Measurements from ENCODE around the gene LYZL6.
"Not testable (repeated sequence)": the region's sequence is repeated elsewhere in the genome, so short reads cannot be mapped to it uniquely, and the experiment has no call there.

Gene LYZL6

GRCh38 chr17:35906191-35906925 lies 37.2 kb downstream of the LYZL6 start:
- DNase-seq, result no peak

GRCh38 chr17:35903451-35903850 lies 40.1 kb downstream of the LYZL6 start:
- DNase-seq, result no peak

DNA sequence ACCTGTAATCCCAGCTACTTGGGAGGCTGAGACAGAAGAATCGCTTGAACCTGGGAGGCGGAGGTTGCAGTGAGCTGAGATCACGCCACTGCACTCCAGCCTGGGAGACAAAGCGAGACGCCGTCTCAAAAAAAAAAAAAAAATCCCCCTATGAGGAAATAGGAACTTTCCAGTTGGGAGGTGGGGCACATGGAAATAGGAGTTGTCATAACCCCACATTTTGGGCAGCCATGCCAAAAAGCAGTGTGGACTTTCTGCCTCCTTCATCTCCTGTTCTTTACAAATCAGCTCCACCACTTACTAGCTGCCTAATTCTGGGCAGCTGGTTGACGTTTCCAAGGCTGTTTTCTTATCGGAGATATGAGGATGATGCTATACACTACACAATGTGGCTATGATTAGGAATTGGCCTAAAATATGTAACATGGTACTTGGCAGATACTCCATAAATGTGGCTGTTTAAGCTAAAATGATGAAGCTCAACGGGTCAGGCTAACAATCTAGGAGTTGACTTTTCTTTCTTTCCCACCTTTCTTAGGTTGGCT lies 41.8 kb downstream of the LYZL6 start:
- no peak for DNase-seq

DNA sequence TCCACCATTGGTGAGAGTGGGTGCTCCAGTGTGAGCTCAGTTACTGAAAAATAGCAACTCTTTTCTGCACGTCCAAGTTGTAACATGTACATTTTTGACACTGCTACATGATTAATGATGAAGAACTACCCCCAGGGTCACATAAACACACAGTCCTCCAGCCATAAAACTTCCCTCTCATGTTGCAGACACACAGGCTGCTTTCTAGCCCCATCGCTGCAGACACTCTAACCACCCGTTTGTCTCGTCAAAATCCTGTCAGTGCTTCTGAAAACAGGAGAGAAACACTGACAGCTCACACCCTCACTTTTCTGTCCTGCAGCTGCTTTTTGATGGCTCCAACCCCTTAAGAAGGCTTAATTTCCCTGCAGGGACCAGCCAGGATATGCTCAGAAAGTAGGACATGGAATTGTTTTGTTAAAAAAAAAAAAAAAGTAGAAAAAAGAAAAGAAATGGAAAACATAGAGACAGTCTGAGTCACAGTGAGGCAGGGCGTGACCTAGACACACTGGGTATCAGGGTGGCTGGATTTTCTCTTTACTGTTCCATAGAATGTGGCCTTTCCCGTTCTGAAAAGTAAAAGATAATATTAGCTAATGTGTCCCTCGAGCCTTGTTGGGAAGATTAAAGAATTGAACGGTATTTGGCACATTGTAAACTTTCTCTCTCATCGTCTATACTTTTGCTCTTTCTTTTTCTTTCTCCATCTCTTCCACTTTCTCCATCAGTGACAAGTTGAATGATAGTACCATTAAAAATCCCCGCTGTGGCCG lies 42.6 kb downstream of the LYZL6 start:
- DNase-seq, result no peak

DNA sequence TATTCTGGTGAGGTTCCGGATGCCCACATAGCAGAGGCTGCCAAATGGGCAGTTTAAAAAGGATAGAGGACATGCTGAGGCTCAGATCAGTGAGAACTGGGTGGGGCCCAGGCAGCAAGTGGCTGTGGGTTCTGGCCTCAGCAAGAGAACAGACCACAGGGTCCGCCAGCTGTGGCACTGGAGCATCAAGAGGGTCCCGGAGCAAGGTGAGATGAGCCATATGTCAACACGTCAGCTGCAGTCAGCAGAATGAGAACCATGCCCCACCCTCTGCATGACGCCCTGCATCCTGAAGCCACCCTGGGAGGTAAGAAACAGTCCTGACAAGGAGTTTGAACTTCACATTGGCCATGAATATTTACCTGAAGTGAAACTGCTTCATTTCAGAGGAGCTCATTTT lies 43.2 kb downstream of the LYZL6 start:
- no peak for DNase-seq

DNA sequence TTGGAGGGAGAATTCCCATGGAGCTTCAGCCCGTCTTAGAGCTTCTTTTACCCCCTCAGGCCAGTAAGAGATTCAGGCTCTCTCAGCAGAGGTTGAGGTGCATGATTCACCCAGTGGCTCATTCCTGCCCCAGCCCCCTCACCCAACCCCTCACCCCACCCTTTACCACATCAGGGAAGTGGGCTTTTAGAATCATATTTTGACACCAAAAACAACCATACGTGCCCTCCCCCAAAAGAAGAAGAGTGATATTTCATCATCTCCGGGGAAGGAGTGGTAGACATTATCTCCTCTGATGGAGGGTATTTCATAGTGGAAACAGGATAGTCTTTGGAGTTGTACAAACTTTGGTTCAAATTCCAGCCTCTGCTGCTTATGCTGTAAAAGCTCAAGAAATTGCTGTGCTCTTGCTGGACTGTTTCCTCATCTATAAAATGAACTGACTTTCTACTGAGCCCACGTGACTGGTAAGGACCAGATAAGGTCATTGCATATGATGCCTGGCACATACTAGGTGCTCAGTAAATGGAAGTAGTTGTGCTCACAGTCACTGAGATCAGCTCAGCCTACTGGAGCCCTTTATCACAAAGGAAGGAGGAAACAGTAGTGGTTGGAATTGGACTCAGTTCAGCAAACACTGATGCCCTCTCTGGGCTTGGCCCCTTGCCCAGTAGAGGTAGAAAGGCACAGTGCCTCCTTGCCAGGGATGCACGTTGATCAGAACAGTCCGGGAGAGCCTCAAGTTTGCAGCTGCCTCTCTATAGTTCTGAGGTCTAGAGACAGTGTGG lies 45.0 kb downstream of the LYZL6 start:
- DNase-seq, result no peak

GRCh38 chr17:35897772-35898171 lies 45.7 kb downstream of the LYZL6 start:
- DNase-seq, result not testable (repeated sequence)

DNA sequence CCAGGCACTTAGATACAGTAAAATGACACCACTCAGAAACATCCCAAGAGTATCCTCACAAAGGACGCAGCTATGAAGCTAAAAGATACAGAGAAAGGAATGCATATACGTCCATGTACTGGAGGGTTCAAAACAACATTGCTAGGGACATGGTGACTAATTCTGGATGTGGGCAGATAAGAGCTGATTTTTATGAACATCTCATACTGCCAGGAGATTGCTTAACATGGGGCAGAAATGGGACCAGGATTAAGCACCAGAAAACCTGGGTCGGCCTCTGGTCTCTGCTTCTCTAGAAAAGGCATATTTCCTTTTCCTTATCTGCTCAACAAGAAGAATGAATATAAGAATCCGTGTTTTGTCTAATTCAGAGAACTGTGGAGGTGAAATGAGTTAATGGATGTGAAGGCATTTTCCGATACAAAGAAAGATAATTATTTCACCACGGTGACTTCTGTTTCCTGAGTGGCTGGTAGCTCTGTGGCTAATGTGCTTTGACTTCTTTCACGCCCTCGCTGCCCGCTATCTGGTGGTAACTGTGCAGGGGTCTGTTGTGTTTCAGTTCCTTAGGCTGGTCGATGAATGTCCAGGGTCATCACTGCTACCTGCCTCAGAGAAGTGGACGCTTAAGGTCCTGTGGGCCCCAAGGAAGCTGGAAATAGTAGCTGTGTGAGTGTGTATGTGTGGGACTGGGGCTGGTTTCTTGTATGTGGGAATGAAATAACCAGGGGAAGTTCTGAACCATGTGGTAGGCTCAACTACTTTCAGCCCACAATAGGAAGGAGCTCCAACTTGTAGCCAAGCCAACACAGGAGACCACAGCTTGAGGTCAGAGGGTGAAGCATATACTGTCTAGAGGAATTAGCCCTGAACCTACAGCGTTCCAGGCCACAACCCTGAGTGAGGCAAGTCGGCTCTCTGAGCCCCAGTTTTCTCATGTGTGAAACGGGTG lies 47.6 kb downstream of the LYZL6 start:
- DNase-seq, result no peak

- DNase-seq, result no peak
Observed at GRCh38 chr17:35894206-35894605, 49.3 kb downstream of the LYZL6 start.

- DNase-seq, result no peak
Observed at GRCh38 chr17:35893751-35894150, 49.8 kb downstream of the LYZL6 start.

DNA sequence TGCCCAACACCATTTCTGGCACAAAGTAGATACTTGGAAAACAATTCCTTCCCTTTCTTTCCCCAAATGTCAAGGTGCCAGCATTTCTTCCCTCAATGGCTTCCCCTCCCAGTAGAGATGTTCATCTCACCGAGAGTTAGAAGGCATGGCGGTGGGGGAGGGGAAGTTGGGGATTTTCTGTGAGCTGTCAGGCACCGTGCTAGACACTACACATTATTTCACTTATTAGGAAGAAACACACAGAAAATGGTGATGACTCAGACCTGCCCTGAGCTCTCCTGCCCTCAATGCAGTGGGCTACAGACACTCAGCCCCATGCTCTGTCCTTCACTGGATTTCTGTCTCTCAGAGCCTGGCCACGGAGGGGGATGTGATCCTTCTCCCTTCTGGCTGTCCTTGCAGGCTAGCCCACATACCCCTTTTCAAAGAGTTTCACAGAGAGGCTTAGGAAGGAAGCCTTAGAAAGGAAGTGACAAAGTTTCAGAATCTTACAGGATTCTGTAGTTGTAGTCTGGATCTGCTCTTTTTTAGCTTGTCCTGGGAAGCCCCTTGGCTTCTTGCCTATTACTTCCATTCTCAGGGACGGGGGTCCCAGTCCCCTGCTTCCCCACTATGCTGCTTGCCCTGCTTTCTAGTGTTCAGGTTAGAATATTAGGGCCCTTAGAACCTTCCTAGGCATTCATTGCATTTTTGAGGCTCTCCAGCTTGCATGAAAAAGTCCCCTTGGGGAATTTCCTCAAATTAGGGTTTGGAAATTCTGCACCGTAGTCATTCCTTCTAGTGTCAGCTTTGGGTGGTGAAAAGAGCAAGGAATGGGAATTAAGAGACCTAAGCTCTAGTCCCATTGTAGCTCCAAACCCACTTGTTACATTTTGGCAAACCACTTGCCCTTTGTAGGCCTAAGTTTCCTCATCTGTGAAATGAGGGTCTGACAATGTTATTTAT lies 51.1 kb downstream of the LYZL6 start:
- no peak for DNase-seq

GRCh38 chr17:35891269-35891668 lies 52.2 kb downstream of the LYZL6 start:
- DNase-seq, result no peak

GRCh38 chr17:35890774-35891155 lies 52.7 kb downstream of the LYZL6 start:
- DNase-seq, result no peak

DNA sequence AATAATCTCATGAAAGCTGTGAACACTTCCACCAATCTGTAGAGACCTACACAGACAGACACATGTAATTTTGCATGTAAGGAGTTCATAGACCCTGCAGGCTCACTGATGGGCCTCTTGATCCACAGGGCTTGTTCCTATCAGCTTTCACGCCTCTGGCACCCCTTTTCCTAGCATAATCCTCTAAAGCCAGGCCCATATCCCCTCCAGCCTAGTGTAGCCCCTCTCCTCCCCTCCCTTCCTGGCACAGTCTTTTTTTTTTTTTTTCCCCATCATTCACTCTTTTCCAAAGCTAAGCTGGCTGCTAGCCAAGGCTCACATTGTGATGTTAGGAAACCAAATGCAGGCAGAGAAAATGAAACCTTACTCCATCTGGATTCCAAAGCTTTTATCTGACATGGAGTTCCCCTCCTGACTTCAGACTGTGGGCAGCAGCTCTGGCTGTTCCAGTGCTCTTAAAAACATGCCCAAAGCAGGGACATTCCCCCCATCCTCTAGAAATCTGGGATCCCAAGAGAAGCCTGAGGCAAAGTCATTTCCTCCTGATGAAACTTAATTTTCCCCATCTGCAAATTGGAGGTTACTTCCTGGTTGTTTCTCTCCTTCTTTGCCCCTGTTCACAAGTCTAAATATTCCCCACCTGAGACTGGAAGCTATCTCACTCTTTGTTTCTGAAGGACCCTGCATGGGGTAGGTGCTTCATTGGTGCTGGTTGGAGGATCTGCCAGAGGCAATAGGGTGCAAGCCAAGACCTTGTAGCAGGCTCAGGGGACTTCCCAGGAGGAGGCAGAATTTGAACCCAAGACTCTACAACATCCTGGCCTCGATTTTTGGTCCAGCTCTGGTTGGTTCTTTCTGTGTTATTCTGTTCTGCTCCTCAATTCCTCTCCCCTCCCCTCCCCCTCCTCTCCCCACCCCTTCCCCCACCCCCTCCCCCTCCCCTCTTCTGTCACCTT lies 53.4 kb downstream of the LYZL6 start:
- DNase-seq, result no peak

DNA sequence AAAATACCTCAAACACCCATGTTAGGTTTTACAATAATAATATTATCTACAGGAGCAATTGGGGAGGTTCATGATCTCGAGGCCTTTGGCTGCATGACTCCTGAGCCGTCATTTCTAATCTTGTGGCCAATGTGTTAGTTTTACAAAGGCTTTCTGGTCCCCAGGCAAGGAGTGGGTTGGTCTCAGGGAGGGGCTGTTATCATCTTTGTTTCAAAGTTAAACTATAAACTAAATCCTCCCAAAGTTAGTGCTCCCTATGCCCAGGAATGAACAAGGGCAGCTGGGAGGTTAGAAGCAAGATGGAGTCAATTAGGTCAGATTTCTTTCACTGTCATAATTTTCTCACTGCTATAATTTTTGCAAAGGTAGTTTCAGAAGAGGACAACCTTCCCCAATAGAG lies 54.3 kb downstream of the LYZL6 start:
- no peak for DNase-seq

Measured in HCEC 1CT (cell line).